ENCODE measurements around the gene KIRREL3.

KIRREL3 gene

DNA sequence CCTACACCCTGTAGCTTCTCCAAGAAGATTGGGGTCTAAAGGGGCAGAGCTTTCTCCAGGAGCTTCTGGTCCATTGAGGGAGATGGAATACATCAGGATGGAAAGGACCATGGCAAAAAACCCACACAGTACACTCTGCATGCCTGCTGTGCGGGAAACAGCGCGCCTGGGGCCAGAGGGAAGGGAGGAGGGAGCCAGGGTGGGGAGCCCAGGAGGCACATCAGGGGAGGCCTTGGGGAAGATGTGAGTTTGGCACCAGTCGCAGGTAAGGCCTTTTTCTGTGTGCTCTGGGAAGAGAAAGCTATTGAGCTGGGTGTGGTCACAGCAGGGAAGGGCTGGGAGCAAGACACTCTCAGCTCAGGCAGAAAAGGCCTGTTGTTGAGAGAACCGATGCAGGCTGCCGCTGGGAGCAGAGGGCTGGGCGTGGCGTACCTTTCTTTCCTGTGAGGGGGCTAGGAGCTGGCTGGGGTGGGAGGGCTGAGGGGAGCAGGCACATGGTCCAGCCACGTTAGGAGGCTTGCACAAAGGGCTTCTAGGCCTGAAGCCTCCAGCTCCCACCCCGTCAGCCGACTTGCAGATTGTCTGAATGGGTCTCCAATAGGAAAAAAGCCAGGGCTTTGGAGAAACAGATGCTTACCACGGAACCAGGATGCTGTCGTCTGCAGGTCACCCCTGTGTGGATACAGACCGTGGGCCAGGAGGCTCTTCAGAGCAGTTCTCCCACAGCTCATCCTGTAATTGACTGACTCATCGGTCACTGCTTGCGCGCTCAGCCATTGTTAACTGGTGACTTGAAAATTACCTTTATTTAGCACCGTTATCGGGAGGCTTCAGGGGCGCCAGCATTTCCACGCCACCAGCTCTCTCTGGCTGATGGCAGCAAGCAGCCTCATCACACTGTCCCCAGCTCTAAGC lies 407.8 kb downstream of the KIRREL3 start:
- DNase-seq = no peak

DNA sequence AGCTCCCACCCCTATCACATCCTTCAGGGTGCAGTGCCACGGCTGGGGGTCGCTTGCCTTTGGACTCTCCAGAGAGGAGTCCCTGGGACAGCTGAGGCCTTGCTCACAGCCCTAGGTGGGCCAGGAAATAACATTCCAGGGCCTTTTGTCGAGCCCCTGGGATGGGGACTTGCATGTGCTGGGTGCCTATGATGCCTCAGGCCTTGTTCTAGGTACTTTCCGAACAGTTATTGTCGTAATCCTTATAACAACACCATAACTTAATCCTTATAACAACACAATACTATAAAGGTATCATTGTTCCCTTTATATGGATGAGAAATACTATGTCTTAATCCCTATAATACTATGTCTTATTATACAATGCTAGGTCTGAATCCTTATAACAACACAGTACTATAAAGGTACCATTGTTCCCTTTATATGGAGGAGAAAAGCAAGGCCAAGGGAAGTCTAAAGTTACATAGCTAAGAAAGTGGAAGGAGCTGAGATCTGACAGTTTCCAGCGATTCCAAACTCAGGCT lies 408.5 kb downstream of the KIRREL3 start:
- no peak for DNase-seq

DNA sequence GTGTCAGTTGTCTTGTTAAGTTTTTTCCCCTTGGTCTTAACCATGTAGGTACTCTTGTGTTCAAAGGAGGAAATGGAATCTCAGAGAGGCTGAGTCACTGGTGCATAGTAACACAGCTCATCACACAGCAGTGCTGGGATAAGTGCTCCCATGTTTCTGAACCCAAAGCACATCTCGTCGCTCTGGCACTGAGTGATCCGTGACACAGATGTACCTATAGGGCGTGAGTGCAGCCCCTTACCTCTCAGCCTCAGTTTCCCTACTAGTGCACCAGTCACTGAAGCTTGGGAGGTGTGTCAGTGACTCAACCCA lies 411.1 kb downstream of the KIRREL3 start:
- no peak for DNase-seq

DNA sequence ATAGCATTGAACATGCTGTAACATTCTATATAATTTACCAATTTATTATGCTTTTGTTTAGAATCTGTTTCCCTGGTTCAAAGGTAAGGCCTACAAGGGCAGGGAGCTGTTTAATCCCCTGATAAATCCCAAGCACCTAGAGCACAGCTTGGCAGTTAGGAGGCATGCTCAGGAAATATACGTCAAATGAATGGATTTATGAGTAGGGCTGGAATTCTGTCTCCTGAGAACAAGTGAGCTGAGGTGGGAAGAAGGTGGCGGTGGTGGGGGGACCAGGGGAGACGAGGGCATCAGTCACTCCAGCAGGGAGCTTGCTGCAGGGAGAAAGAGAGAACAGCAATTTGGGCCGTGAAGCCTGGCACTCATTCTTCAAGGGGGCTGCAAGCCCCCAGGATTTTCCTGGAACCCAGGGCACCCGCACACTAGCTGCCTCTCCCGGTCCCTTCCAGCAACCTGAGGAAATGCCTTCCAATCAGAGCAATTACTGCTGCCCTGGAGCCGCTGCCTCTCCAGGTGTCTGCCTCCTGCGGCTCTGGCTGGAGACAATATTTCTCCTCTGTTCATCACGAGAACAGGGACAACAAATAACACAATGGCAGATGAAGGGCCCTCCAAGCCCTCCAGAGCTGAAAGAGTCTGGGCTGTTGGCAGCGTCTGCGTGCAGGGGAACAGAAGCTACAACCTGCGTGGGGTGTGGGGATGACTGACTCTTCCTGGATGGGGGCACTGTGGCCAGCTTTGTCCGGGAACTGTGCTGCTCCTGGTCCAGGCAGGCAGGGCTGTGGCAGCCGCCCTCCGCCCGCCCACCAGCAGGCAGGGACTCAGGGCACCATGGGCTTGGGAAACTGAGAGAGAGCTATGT lies 411.7 kb downstream of the KIRREL3 start:
- peak; percentile 96 for DNase-seq

DNA sequence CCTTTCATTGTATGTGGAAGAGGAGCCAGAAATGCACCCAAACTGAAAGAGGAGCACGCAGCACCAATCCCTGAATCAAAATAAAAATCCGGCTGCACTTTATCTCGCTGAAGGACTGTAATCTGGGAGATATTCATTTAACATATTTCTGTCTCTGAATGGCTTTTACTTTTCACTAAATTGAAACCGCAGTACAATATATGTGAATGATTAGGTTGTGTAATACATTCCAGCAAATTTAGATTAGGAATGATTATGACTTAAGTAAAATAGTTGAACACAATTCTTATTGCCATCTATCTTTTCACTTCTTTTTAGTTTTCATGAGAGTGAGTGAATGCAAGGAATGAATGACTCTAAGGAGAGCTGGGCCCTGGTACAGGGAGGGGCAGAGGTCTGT lies 413.0 kb downstream of the KIRREL3 start:
- DNase-seq = no peak

DNA sequence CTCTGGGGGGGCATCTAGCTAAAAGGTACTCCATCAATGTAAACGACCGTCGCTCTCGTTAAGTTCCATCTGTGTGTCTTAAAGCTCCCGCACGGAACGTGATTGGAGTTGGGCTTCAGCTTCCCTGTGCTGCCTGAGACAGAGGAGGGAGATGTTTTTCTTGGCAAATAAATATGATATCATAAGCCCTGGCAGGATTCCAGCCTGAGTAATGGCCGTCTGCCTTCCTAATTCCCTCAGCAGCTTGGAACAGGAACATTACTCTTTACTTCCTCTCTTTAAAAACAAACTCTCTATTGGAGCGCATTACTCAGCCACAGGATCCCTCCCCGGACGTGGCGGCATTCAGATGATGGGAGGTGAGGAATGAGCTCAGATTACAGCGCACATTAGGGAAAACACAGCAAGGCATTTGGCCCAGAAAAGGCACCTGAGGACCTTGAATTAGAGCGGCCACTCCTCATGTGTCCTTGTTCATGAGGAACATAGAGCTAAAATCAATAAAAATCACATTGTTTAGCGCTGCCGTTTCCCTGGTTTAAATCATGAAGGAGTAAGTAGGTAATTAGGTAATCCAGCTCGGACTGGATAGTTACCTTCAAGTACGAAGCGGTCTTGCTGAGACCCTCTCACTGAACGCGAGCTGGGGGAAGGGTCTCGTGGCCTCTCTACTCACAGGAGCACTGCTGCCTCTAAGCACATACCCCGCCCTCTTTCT lies 414.6 kb downstream of the KIRREL3 start:
- DNase-seq = peak; percentile 97

DNA sequence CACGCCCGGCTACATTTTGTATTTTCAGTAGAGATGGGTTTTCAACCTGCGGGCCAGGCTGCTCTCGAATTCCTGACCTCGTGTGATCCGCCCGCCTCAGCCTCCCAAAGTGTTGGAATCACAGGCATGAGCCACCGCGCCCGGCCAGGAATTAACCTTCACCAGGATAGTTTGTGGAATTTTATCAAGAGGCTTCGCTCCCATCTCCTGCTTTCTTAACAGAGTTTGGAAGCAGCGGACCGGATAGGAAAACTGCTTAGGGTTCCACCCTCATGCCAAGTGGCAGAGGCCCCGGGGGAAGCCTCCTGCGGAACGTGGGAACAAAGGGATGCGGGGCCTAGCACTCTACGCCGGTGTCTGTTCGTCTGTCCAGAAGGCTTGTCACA lies 415.2 kb downstream of the KIRREL3 start:
- no peak for DNase-seq

DNA sequence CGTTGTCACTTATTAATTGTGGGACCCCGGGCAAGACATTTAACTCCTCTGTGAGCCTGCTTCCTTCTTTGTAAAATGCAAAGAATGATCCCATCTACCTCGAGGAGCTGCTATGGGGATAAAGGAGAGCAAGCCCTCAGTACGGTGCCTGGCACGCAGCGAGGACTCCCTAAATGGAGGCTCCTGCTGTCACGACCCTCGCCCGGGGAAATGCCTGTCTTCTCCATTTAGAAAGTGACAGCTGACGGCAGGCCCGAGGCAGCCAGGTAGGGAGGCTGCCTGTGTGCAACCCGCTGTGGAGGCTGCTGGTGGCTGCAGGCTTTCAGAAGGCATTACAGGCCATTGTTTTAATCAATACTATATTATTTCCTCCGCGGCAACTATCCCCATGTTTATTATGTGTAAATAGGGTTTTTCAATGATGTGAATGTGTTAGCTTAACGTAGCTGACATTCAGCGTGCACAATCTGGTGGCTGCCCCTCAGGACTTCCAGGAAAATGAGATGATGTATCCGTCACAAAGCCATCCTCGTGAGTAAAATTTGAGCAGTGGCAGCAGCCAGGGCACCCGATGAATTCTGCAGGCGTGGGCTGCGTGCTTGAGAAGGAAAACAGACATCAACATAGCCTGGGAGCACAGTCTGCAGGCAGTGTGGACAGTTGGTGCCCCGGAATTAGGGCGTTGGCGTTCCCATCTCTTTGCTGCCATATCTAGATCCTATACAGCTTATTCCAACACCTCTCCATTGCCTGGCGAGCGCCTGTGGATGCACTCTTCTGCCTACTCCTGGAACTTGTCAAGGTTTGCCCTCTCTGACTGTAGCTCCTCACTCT lies 416.8 kb downstream of the KIRREL3 start:
- no peak for DNase-seq

DNA sequence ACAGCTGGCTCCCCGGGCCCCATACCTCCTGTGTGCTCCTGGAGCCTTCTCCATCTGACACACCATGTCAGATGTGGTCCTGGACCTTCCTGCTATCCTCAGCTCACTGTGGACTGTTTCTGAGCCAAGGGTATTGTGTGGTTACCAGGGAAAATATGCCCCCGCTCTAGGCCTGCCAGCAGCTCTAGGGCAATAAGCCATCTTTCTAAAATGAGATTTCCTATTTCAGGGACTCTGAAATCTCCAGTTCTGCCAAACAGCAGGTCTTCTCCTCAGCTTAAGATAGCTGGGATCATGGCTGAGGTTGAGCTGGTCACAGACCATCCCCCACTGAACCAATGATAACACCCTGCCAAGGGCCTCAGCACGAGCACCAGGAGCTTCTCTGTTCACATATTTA lies 417.5 kb downstream of the KIRREL3 start:
- no peak for DNase-seq

DNA sequence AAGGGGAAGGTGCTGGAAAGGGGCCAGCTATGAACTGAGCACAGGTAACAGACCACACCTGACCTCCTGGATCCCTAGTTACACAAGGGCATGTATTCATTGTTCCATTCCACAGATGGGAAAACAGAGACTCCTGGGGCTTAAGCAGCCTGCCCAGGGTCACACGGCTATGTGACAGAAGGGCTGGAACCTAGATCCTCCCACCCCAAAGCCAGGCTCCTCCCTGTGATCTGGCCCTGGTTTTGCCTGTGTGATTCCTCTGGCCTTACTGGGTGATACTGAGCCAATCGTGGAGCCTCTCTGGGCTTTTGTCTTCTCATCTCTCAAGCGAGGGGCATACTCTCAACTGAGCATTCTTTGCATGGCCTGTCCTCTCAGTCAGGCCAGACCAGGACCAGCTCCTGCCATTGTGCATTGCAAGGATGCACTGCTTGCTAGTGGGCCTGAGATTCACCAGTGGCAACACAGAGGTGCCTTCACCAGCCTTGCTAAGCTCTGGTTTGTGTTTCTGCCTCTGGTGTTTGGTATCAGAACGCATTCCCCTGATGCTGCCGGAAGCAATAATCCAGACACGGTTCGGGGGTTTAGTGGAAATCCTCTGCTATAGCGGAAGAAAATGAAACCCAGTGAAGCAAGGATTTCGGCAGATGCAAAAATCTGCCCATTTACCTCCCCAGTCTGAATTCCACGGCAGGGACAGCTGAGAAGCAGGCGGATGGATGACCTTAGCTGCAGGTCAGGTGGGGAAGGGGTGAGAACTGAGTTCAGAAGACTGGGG lies 418.5 kb downstream of the KIRREL3 start:
- no peak for DNase-seq

DNA sequence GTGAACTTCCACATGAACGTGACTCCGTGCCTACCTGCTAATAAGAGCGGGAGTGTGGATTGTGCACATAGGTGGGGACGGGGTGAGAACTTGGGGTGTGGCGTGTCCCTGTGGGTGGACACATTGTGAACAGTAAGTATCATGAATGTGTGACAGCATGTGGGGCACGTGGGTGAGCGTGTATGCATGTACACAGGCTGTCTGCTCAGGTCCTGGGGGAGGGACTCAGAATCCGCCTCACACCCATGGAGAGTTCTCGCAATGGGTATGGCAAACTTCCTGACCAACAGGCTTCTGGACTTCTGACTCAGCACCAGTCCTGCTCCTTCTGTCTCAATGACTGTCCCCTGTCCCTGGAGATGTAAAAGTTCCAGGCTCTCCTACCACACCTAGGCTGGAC lies 422.1 kb downstream of the KIRREL3 start:
- DNase-seq = no peak

DNA sequence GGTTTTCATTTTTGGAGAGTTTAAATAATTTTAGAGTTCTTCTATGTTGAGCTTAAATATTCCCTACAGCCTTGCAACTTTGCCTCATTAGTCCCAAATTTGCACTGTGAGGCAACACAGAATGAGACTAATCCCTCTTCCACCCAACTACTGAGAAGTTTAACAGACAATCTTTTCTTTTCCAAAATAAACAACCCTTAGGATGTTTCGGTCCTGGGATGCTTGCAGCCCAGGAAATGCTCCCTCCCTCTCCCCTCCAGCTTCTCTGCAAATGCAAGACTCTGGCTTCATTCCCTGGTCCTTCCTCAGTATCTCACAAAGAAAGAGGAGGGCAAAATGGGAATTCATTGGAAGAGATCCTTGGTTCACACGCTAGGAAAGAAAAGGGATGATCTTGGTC lies 422.5 kb downstream of the KIRREL3 start:
- DNase-seq = no peak

DNA sequence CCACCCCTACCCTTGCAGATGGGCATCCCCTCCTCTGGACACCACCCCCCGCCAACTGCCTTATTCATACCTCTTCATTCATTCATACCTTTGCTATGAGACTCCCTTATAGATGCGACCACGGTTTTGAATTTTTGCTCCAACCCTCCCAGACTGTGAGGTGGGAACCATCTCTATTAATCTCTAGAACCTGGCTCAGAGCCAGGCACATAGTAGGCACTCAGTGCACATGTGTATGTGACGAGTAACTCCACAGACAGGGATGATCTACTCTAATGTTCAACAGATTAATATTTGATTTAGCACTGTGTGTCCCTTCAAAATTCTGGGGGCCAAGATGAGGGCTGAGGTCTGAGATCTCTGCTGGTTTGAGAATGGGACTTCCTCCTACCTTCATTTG lies 424.7 kb downstream of the KIRREL3 start:
- DNase-seq = no peak

DNA sequence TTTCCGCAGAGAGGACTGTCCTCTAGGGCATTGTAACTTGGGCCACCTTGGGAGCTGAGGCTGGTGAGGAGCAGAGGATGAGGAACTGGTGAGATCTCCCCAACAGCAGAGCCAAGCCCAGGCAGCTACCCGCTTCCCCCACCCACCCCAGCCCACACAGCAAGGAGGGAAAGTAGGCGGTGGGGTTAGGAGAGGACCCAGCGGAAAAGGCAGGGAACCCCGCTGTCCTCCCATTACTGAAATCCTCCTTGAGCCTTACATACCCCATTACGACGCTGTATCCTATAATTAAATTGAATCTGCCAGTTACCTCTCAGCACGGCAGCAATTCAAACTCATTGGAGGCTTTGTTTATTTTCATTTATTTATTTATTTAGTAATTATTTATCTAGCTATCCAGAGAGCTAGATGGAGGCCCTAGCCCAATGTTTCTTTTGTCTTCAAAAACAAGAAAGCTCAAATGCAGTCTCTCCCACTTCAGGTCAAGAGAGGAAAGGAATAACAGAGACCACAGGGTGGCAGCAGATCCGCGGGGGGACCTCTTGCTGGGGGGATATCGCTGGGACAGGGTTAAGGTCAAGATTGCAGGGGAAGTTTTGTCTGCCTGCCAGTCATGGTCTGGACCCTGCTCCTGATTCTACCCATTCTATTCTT lies 427.1 kb downstream of the KIRREL3 start:
- DNase-seq = peak; percentile 94

DNA sequence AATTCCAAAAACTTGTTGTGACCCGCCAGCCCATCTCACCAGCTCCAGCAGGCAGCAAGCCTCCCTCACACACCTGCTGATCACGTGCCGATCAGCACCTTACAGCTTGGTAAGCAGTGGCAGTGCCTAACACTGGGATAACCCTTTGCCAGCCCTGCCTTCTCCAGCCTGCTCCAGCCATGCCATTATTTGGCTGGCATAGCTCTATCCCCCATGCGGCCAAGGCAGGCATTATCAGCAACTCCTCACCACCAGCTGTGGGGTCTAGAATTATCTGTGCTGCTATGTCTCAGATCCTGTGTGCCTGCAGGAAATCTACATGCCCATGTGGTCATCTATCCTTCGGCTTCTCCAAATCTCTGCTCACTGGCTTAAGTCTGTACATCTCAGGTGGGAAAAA lies 430.1 kb downstream of the KIRREL3 start:
- peak; percentile 98 for DNase-seq

DNA sequence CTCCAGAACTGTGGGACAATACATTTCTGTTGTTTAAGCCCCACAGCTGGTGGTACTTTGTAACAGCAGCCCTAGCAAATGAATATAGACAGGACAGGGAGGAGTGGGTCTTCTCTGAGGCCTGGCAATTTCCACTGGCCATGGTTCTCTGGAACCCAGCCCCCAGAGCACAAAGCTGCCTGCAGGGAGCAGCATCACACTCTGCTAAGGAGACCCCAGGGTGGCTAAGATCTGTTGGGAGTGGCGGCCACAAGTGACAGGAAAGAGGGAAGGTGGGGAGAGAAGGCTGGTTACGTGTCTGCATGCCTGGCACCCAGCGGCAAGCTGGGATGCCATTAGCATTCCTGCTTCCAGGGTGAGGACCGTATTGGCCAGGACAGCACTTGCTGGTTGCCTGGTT lies 433.2 kb downstream of the KIRREL3 start:
- no peak for DNase-seq

DNA sequence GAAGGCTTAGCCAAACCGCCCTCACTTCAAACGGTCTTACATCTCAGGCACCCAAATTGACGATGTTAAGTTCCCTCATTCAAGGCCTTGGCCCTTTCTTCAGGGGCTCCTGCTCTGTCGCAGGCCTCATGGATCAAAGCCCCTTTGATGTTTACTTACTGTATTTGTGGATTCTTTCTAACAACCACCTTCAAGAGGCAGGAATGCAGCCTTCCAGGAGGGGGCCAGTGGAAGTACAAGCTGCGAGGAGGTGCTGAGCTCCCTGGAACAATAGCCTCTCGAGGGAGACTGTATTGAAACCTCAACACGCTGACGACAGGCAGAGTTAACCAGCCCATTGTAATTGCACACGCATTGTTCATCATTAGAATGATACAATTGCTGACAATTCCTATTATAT lies 436.0 kb downstream of the KIRREL3 start:
- DNase-seq = no peak

DNA sequence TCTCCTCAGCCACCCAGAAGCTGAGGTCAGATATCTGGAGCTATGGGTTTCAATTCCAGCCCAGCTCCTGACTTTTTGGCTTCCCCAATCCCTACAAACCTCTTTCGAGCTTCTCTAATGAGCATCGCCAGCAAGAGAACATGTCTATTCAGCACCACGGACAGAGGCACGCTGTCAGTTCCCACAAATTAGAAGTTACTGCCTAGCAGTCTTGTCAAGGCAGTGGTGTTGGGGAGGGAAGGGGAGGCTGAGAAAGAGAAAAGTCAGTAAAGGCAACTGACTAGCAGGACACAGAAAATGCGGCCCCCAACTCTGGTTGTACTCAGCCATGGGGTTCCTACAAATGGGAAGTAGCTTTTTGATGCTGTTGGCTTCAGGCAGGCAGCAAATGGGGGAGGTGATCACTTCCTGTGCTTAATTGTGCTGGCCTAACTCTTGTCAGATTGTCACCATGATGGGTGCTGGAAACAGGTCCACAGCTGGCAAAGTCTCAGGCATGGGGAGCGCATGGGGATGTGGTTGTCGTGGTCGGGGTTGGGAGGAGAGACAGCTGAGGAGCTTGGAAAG lies 439.2 kb downstream of the KIRREL3 start:
- DNase-seq = no peak

DNA sequence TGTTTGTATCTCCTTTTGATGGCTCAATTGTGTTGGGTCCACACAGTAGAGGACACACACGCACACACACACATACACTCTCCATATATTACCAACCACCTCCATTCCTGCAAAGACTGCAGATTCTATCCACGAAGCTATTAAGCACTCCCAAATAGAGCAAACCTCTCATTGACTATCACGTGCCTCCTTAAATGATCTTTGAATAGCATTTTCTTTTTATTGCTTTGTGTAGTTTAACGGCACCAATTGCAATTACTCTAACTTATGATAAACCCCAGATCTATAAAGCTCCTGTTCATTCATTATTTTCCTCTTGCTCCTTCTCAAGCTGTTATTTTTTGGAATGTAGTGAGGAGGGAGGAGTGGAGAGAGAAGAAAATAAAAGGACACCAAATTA lies 440.3 kb downstream of the KIRREL3 start:
- DNase-seq = peak; percentile 91
